Pons (tissue), 1 donor: Measurements from ENCODE around the gene CYP20A1.
"Not testable (repeated sequence)": the region's sequence is repeated elsewhere in the genome, so short reads cannot be mapped to it uniquely, and the experiment has no call there.

ENCODE experiments used
- DNase-seq: peaks from one replicate; pipeline ENCODE4 v3.0.0-alpha.2; 2016; ENCODE audit warnings: low spot score

CYP20A1 gene, protein sequence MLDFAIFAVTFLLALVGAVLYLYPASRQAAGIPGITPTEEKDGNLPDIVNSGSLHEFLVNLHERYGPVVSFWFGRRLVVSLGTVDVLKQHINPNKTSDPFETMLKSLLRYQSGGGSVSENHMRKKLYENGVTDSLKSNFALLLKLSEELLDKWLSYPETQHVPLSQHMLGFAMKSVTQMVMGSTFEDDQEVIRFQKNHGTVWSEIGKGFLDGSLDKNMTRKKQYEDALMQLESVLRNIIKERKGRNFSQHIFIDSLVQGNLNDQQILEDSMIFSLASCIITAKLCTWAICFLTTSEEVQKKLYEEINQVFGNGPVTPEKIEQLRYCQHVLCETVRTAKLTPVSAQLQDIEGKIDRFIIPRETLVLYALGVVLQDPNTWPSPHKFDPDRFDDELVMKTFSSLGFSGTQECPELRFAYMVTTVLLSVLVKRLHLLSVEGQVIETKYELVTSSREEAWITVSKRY

DNA sequence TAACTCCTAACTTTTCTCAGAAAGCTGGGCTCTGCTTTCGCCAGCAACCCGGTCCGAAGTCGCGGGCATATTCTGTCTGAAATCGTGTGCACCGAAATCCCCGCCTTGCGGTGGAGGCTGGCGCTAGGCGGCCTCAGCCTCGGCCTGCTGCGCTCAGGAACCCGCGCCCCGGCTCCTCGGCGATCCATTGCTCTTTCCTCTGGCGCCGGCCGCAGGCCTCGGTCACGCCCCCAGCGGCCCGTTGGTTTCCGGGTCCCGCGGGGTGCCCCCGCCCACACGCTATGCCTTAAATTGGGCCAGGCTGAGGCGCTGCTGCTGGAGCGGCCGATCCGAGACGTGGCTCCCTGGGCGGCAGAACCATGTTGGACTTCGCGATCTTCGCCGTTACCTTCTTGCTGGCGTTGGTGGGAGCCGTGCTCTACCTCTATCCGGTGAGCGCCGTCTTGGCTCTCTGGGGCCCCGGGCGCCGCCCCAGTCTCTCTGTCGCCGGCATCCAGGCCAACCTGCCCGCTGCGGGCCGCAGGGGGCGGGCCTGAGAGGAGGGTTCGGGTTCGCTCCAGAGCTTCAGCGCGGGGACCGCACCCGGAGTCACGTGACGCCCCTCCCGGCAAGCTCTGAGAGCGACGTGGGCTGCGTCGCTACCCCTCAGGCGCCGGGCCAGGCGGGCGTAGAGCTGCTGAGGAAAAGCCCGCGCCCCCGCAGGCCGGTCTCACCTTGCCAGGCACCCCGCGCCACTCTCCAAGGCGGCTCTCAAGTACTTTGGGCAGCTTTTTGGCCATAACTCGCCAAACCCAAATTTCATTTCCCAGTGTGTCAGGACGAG lies at the start of gene CYP20A1:
Gene CYP20A1, plus strand, starts transcription at position 315 of the 823 bp plus-strand sequence. Its CDS starts 45 bp downstream, at position 360.
- peak; percentile 93 for DNase-seq

DNA sequence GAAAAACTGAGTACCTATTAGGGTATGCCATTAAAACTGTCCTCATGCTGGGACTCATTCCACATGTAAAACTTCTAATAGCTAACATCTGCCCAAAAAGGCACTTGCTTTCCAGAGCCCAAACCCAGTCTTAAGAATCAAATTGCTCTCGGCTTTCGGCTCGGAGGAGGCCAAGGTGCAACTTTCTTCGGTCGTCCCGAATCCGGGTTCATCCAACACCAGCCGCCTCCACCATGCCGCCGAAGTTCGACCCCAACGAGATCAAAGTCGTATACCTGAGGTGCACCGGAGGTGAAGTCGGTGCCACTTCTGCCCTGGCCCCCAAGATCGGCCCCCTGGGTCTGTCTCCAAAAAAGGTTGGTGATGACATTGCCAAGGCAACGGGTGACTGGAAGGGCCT lies 48.3 kb upstream of the CYP20A1 start:
- not testable (repeated sequence) for DNase-seq

DNA sequence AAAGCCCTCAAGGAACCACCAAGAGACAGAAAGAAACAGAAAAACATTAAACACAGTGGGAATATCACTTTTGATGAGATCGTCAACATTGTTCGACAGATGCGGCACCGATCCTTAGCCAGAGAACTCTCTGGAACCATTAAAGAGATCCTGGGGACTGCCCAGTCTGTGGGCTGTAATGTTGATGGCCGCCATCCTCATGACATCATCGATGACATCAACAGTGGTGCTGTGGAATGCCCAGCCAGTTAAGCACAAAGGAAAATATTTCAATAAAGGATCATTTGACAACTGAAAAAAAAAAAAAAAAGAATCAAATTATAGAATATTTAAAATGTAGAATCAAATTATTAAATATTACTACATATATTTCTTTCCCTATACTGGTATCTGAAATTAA lies 47.8 kb upstream of the CYP20A1 start:
- not testable (repeated sequence) for DNase-seq

DNA sequence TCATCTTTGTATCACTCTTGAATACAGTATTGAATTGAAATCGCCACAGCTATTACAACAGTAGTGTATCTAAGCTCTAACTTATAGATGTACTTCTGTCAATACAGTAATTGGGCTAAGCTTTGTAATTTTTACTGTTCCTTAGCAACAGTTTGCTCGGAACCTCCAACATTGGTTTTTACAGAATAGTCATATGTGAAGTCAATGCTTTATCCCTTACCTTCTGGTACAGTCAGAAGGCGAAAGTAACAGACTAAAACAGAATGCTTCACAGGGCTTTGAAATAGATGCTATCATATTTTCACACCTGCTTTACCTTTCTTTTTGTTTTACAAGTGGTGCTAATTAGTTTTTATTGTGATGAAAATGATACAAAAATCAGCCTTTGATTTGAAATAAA lies 46.9 kb upstream of the CYP20A1 start:
- no peak for DNase-seq

DNA sequence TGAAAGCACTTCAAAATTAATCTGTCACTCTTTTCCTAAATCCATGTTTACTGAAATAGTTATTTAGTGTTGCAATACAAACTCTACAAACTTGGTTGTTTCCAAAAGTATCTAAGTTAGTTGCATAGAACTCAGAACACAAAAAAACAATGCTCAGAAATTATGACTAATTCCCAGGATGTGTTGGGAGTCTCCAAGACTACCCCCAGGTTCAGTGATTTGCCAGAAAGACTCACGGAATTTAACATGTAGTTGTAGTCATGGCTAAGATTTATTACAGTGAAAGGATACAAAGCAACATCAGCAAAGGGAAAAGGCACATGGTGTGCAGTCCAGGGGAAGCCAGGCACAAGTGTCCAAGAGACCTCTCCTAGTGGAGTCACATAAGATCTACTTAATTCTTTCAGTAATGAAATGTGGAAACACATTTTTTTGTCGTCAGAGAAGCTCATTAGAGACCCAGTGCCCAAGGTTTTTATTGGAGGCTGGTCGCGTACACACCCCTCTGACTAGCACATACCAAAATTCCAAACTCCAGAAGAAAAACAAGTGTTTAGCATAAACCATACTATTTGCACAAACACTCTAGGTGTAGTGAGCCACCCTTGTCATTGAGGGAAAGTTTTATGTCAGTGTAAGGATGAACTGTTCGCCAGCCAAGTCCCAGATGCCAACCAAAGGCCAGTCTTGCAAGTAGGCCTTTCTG lies 43.3 kb upstream of the CYP20A1 start:
- DNase-seq: no peak

DNA sequence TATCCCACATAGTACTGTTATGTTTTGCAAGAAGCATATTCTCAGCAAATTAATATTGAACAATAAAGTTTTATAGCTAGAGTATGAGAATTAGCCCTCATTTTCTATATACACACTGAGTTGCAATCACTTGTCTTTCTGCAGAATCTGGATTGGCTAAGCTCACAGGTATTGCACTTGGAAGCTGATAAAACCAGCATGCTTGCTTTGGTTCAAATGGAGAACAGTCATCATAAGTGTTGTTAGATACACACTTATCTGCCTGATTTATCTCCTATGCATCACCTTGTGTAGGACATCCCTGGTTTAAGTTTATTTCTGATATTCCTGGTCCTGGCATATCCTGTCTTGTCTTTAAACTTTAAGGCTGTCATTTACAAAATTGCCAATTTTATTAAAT lies 38.0 kb upstream of the CYP20A1 start:
- DNase-seq: no peak

DNA sequence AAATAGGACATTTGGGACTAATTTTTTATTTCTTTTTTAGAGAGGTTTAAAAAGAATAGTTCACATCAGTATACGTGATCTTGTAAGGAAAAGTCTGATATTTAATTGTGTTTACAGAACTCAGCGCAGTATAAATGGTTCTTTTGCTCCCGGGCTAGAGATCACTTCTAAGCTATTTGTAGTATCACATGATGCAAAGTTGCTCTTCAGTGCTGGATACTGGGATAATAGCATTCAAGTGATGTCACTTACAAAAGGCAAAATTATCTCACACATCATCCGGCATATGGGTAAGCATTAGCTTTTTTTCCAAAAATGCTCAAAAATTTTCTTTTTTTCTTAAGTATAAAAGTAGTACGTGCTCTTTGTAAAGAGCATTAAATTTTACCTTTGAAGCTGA lies 37.4 kb upstream of the CYP20A1 start:
- DNase-seq: peak; percentile 17

DNA sequence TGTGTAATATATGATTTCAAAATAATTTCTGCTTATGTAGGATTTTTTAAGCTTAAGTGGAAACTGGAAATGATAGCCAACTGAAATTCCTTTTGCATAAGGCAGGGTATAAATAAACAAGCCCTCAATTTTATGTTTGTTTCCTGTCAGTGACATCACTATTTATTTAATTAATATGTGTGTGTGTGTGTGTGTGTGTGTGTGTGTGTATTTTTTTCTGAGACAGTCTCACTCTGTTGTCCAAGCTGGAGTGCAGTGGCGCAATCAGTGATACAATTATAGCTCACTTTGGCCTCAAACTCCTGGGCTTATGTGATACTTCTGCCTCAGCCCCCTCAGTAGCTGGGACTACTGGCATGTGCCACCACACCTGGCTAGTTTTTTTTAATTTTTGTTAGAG lies 29.3 kb upstream of the CYP20A1 start:
- no peak for DNase-seq

DNA sequence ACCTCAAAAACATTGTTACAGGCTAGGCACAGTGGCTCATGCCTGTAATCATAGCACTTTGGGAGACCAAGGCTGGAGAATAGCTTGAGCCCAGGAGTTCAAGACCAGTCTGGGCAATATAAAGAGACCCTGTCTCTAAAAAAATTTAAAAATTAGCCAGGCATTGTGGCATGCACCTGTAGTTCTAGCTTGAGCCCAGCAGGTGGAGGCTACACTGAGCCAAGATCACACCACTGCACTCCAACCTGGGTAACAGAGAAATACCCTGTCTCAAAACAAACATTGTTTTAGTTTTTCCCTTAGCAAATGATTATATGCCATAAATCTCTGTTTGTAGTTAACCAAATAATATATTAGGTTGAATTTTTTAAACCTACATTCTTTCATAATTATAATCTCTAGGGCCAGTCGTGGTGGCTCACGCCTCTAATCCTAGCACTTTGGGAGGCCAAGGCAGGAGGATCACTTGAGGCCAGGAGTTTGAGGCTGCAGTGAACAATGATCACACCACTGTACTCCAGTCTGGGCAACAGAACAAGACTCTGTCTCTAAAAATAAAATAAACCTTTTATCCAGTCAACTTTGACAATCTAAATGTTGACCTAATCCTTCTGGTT lies 13.3 kb upstream of the CYP20A1 start:
- no peak for DNase-seq

DNA sequence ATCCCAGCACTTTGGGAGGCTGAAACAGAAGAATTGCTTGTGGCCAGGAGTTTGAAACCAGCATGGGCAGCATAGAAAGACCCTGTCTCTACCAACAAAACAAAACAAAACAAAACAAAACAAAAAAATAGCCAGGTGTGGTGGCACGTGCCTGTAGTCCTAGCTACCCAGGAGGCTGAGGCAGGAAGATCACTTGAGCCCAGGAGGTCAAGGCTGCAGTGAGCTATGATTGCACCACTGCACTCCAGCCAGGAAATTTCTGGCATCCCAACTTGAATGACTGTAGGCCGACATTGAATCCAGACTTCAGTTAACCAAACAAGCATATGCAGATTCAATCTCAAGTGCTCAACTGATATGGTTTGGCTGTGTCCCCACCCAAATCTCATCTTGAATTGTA lies 9.1 kb upstream of the CYP20A1 start:
- not testable (repeated sequence) for DNase-seq

DNA sequence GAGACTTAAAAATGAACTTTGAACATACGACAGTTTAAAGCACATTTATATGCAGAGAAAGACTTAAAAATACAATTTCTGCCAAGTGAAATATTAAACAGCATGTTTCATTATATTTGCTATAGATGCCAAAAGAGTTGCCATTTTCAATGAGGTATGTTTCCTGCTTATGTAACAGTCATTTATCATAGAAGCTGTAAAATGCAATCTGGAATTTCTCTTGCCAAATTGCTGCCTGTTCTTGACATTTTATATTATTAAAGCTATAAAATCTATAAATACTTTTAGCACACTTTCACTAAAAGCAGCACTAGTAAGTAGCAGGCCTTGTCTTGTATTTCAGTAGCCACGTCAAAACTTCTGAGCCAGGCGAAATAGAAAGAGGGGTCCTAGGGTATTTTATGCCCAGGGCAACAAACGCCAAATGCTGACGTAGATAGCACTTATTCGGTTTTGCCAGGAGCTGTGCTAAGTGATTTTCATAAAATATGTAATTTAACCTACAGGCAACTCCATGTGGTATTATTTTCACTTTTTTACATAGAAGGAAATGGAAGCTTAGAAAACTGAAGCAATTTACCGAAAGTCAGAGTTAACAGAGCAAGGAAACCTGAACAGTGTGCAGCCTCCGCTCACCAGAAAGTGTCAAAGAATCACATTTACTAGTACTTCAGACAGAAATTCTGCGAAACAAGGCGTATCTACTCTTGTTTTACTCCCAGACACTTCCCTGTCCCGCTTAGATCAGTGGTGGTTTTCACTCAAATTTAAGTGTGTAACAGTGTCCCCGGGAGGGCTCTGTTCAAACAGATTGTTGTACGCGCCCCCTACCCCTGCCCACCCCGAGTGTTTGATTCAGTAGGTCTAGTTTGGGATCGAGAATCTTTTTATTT lies 1.2 kb upstream of the CYP20A1 start:
- DNase-seq: no peak

DNA sequence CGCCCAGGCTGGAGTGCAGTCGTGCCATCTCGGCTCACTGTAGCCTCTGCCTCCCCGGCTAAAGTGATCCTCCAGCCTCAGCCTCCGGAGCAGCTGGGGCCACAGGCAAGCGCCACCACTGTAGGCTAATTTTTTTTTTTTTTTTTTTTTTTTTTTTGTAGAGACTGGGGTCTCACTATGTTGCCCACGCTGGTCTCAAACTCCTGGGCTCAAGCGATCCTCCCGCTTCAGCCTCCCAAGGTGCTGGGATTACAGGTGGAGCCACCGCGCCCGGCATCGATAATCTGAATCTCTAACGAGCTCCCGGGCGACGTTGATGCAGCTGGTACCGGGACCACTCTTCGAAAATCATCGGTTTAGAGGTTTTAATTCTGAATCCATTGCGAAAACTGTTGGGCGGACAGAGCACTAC lies 520 bp upstream of the CYP20A1 start:
- DNase-seq: no peak

DNA sequence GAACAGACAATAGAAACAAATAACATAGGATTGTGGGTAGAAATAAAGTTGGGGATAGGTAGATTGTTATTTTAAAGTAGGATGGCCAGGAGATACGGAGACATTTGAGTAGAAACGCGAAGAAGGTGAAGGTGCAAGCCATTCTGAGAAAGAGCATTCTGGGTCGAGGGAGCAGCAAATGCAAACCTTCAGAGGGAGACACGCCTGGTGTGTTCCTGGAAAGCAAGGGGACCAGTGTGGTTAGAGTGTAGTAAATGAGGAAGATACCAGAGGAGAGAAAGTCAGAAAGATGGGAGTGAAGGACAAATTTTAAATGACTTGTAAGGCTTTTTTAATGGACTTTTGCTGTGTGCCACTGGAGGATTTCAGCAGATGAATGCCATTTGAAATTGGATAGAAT lies 1.7 kb downstream of the CYP20A1 start:
- no peak for DNase-seq

DNA sequence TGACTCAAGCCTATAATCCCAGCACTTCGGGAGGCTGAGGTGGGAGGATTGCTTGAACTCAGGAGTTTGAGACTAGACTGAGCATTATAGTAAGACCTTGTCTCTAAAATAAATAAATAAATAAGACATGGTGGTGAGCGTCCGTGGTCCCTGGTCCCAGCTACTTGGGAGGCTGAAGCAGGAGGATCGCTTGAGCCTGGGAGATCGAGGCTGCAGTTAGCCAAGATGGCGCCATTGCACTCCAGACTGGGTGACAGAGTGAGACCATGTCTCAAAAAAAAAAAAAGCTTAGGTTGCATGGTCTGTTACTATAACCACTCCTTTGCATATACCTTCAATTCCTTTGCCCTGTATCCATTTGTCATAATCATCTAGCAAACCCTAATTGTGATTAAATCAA lies 3.7 kb downstream of the CYP20A1 start:
- DNase-seq: no peak

DNA sequence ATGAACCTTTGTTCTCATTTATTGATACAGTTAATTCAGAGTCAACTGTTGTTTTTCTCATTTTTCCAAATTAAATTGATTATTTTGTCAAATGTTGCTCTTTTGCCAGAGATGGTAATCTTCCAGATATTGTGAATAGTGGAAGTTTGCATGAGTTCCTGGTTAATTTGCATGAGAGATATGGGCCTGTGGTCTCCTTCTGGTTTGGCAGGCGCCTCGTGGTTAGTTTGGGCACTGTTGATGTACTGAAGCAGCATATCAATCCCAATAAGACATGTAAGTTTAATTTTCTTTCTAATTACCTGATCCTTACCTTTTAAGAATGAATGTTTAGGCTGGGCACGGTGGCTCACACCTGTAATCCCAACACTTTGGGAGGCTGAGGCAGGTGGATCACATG lies 7.8 kb downstream of the CYP20A1 start:
- no peak for DNase-seq

DNA sequence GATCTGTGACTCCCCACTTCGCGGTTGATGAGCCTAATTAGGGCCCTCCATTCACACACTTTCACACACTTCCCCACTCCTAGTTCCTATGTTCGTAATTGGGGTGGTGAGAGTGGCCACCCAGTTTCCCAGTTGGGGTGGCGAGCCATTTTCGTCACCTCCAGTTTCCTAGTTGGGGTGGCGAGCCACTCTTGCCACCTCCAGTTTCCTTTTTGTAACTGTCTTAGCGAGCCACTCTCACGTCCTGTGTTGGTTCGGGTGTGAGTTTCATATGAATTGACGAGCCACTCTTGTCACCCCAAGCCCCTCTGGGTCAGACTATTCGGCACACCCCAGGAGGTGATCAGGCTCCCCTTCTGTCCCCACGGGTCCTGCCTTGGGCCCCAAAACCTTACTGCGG lies 14.0 kb downstream of the CYP20A1 start:
- no peak for DNase-seq

DNA sequence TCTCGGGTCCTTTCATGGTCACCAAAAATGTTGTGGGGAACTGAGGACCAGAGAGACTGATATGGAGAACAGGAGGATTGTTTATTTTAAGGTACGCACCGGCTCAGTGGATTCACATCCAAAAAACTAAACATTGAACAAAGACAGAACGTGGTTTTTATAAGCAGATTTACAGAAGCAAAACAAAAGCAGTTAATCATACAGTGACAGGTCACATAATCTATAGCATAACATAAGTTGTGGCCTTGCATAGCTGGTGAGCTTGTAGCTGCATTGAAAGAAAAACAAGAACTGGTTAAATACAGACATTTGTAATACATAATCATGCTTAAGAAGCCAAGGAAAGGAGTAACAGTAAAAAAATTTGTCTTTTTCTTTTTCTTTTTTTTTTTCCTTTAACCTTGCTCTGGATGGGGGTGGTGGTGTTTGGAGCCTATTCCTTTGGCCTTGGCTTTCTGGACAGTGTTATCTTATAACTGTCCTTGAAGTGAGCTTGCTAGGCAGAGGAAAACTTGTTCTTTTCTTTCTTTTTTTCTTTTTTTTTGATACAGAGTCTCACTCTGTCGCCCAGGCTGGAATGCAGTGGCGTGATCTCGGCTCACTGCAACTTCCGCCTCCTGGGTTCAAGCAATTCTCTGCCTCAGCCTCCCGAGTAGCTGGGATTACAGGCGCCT lies 14.7 kb downstream of the CYP20A1 start:
- DNase-seq: not testable (repeated sequence)

DNA sequence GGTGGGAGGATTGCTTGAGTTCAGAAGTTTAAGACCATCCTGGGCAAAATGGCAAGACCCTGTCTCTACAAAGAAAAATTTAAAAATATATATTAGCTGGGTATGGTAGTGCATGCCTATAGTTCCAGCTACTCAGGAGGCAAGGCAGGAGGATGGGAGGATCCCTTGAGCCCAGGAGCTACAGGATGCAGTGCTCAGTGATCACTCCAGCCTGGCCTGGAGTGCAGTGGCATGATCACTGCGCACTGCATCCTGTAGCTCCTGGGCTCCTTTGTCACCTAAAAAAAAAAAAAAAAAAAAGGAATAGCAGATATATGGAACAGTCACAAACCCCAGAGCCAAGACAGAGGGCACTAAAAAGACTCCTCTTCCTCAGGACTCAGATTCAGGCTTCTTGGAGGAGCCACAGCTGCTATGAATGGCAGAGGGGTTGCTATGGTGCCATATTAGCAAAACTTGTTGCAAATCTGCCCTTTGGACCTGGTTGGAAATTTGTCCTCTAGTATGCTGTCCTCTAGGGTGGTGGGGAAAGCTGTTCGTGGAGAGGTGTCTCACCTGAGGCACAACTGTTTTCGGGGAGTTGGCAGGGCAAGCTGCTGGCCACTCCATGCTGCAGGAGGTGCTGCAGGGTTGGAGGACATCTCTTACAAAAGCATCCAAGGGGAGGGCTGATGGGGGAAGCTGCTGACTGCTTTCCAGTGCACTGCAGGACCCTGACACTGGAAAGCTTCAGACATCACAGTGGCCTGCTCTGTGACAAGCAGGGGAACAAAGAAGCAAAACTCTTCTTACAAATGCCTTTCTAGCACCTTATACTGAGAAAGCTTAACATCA lies 22.7 kb downstream of the CYP20A1 start:
- no peak for DNase-seq

DNA sequence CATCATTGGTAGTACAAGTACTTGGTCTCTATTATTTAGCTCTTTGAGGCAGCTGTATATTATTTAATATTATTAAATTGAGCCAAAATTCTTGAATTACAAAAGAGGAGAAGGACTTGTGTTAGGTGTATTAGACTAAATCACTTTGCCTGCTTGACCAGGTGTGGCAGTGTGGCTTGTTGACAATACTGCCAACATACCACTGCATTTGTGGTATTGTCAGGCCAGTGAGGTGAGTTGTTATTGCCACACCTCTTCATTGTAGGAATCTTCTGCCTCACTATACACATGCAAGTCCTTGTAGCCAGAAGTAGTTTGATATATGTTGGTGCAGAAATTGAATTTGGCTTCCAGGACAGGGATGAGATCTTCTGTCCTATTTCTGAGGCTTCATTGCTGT lies 40.5 kb downstream of the CYP20A1 start:
- DNase-seq: no peak
